Ishikawa (cell line): ENCODE data around the gene USP7.
A peak's percentile ranks its signal among the peaks of the same experiment; 100 is the strongest.

Source experiments
- CEBPB ChIP-seq: IDR thresholded peaks from 2 replicates; pipeline ENCODE4 v1.6.1; 2012
- CREB1 ChIP-seq: IDR thresholded peaks from 2 replicates; pipeline ENCODE4 v1.6.1; 2012; ENCODE audit warnings: low read depth
- EGR1 ChIP-seq: IDR thresholded peaks from 2 replicates; pipeline ENCODE4 v1.6.1; 2012
- EP300 ChIP-seq: IDR thresholded peaks from 2 replicates; pipeline ENCODE4 v1.6.1; 2012; ENCODE audit warnings: borderline replicate concordance
- FOXM1 ChIP-seq: IDR thresholded peaks from 2 replicates; pipeline ENCODE4 v1.6.1; 2012; ENCODE audit warnings: low read depth, borderline replicate concordance
- NFIC ChIP-seq: IDR thresholded peaks from 2 replicates; pipeline ENCODE4 v1.6.1; 2012
- RAD21 ChIP-seq: IDR thresholded peaks from 2 replicates; pipeline ENCODE4 v1.6.1; 2012; ENCODE audit warnings: low read depth
- TAF1 ChIP-seq: IDR thresholded peaks from 2 replicates; pipeline ENCODE4 v1.6.1; 2012; ENCODE audit warnings: low read depth, mild to moderate bottlenecking
- TCF12 ChIP-seq: IDR thresholded peaks from 2 replicates; pipeline ENCODE4 v1.6.1; 2012; ENCODE audit warnings: low read depth
- TEAD4 ChIP-seq: IDR thresholded peaks from 2 replicates; pipeline ENCODE4 v1.6.1; 2012
- YY1 ChIP-seq: IDR thresholded peaks from 2 replicates; pipeline ENCODE4 v1.6.1; 2012; ENCODE audit warnings: low read depth
- ZBTB7A ChIP-seq: IDR thresholded peaks from 2 replicates; pipeline ENCODE4 v1.6.1; 2012; ENCODE audit warnings: low read depth
- TF ChIP-seq, protein P1 (sequence below): IDR thresholded peaks from 2 replicates; pipeline ENCODE4 v1.6.1; 2012
- TF ChIP-seq, protein P2 (sequence below): IDR thresholded peaks from 2 replicates; pipeline ENCODE4 v1.6.1; 2012
- TF ChIP-seq, protein P3 (sequence below): IDR thresholded peaks from 2 replicates; pipeline ENCODE4 v1.6.1; 2012; ENCODE audit warnings: low read depth, mild to moderate bottlenecking

The USP7 gene

DNA sequence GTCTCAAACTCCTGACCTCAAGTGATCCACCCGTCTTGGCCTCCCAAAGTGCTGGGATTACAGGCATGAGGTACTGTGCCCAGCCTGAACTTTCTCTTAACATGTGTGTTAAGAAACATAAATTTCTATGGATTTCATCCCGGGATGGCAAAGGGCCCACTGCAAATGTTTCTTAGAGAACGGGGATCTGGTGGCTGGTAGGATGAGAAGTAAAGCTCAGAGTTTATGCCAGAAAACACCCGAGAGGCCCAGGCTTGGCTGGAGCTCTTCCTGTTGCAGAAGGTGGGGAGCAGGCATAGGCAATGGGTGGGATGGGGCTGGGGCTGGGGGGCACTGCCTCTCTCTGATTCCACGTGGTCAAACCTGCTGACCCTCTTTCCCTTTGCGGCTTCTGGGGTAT is 89.3 kb downstream of the USP7 start:
- no peak for TF ChIP-seq NFIC
- TF ChIP-seq YY1, result no peak
- TF ChIP-seq EGR1, result no peak
- TF ChIP-seq, protein P1, sequence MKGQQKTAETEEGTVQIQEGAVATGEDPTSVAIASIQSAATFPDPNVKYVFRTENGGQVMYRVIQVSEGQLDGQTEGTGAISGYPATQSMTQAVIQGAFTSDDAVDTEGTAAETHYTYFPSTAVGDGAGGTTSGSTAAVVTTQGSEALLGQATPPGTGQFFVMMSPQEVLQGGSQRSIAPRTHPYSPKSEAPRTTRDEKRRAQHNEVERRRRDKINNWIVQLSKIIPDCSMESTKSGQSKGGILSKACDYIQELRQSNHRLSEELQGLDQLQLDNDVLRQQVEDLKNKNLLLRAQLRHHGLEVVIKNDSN, result no peak
- TF ChIP-seq, protein P2, sequence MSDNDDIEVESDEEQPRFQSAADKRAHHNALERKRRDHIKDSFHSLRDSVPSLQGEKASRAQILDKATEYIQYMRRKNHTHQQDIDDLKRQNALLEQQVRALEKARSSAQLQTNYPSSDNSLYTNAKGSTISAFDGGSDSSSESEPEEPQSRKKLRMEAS, result no peak
- no peak for TF ChIP-seq RAD21
- no peak for TF ChIP-seq ZBTB7A
- no peak for TF ChIP-seq TEAD4
- TF ChIP-seq TCF12, result no peak
- TF ChIP-seq, protein P3, sequence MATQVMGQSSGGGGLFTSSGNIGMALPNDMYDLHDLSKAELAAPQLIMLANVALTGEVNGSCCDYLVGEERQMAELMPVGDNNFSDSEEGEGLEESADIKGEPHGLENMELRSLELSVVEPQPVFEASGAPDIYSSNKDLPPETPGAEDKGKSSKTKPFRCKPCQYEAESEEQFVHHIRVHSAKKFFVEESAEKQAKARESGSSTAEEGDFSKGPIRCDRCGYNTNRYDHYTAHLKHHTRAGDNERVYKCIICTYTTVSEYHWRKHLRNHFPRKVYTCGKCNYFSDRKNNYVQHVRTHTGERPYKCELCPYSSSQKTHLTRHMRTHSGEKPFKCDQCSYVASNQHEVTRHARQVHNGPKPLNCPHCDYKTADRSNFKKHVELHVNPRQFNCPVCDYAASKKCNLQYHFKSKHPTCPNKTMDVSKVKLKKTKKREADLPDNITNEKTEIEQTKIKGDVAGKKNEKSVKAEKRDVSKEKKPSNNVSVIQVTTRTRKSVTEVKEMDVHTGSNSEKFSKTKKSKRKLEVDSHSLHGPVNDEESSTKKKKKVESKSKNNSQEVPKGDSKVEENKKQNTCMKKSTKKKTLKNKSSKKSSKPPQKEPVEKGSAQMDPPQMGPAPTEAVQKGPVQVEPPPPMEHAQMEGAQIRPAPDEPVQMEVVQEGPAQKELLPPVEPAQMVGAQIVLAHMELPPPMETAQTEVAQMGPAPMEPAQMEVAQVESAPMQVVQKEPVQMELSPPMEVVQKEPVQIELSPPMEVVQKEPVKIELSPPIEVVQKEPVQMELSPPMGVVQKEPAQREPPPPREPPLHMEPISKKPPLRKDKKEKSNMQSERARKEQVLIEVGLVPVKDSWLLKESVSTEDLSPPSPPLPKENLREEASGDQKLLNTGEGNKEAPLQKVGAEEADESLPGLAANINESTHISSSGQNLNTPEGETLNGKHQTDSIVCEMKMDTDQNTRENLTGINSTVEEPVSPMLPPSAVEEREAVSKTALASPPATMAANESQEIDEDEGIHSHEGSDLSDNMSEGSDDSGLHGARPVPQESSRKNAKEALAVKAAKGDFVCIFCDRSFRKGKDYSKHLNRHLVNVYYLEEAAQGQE, result no peak
- no peak for TF ChIP-seq CEBPB
- TF ChIP-seq EP300, result no peak
- no peak for TF ChIP-seq CREB1
- TF ChIP-seq FOXM1, result no peak
- no peak for TF ChIP-seq TAF1

DNA sequence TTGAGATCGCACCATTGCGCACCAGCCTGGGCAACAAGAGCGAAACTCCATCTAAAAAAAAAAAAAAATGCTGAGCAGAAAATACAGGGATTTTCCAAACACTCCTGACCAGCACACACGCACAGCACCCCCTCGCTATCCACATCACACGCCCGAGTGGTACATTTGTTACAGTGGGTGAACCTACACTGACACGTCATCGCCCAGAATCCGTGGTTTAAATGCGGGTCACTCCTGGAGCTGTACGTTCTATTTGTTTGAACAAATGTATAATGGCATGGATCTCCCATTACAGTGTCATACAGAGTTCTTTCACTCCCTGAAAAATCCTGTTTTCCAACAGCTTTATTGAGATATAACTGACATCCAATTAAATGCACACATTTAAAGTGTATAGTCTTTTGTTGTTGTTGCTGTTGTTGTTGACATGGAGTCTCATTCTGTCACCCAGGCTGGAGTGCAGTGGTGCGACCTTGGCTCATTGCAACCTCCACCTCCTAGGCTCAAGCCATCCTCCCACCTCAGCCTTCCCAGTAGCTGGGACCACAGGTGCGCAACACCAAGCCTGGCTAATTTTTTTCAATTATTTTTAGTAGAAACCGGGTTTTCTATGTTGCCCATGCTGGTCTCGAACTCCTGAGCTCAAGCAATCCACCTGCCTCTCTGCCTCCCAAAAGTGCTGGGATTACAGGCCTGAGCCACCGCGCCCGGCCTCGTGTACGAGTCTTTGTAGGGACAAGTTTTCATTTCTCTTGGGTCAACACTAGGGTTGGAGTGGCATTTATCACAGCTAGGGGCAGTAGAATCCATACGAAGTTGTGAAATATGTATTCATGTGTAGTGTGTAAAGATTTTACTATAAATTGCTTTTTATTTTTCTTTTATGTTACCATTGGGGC is 90.5 kb downstream of the USP7 start:
- no peak for TF ChIP-seq RAD21
- no peak for TF ChIP-seq CEBPB
- no peak for TF ChIP-seq TCF12

DNA sequence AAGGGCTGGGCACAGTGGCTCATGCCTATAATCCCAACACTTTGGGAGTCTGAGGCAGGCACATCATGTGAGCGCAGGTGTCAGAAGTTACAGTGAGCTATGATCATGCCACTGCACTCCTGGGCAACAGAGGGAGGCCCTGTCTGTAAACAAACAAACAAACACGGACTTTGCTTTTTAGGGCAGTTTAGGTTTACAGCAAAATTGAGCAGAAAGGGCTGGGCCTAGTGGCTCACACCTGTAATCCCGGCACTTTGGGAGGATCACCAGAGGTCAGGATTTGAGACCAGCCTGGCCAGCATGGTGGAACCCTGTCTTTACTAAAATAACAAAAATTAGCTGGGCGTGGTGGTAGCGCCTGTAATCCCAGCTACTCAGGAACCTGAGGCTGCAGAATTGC is 91.6 kb downstream of the USP7 start:
- no peak for TF ChIP-seq ZBTB7A
- no peak for TF ChIP-seq TCF12
- no peak for TF ChIP-seq RAD21
- TF ChIP-seq YY1, result no peak
- TF ChIP-seq TAF1, result no peak
- TF ChIP-seq, protein P3, result no peak
- TF ChIP-seq NFIC, result no peak
- no peak for TF ChIP-seq TEAD4

DNA sequence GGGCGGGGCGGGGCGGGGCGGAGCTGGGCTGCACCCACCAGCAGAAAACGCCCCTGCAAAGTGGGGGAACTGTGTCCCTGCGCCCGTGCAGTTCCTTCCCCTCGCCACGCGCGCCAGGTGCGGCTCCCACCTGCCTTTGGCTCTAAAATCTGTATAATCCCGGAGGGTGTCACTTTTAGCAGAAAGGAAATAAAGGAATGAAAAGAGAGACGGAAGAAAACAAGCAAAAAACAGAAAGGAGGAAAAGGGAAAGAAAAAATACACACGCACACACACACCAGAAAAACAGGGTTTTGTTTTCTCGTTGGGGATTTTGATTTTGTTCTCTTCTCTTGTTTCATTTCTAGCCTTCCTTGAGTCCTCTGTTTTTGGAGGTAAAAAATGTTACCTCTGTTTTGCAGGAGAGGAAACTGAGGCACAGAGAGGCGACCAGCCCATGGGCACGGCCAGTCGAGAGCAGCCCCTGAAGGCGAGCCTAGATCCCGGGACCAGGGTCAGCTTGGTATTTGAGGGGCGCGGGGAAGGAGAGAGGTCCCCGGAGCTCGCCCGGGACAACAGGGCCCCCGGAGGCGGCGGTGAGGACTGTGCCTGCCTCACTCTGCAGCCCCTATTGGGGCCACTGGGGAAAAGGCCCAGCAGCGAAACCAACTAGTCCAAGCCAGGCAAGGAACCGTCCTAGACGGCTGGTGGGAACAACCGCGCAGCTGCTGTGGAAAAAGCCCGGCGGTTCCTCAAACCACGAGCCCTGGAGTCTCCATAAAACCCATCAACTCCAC is 94.3 kb downstream of the USP7 start:
- no peak for TF ChIP-seq CEBPB
- TF ChIP-seq, protein P2, result peak; percentile 56; the same call in 1 of the 2 replicates

DNA sequence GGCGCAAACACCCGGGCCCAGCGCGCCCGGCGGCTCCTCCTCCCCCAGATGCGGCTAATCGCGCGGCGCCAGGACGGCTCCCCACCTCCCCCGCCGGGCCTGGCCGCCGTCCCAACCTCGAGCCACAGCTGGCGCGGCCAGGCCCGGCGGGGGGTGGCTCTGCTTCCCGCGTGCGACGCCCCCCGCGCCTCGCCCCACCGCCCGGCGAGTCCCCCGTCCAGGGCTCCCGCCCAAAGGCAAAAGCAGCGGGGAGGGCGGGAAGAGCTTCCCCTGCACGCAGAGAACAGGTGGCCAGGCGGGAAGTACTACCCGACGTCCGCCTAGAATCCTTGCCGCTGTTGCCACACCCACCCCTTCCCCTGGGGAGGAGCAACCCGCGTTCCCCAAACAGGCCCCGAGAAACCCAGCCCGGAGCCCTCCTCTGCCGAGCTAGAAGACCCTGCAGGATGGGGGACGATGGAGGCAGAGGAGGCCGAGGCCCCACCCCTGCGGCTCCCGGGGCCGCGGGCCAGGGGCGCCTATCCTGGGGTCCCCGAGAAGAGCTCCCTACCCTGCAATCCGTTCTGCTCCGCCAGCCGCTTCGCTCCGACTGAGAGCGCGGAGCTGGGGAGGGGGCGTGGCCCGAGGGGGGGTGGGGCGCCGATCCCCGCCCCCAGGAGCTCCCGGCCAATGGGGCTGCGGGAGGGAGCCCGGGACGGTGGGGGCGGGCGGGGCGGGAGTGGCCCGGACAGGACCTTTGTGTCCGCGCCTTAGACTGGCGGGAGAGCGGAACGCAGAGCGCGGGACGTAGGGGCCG is 95.1 kb downstream of the USP7 start, which contains the start of gene CARHSP1:
TSS of gene CARHSP1 (minus strand) at position 591 of the 796 bp plus-strand sequence. CDS start 9,678 bp downstream, outside the sequence.
- TF ChIP-seq, protein P2, result peak; percentile 97
- TF ChIP-seq YY1 (no peak), FOXM1 (no peak), NFIC (peak; percentile 57), TCF12 (peak; percentile 74; the same call in 1 of the 2 replicates), ZBTB7A (peak; percentile 84; the same call in 1 of the 2 replicates), TEAD4 (0 out of 2 replicates have a peak, but pooled peaks have one; percentile 10), TAF1 (peak; percentile 83), EP300 (no peak)
